Suppressor macrophage treated with lipopolysaccharide for 4 hours (primary cell): ENCODE data around the gene GPLD1.
"Not testable (repeated sequence)": the region's sequence is repeated elsewhere in the genome, so short reads cannot be mapped to it uniquely, and the experiment has no call there.

ENCODE experiments used
- DNase-seq: peaks from one replicate; pipeline ENCODE4 v3.0.0-alpha.2; 2020

Gene GPLD1

DNA sequence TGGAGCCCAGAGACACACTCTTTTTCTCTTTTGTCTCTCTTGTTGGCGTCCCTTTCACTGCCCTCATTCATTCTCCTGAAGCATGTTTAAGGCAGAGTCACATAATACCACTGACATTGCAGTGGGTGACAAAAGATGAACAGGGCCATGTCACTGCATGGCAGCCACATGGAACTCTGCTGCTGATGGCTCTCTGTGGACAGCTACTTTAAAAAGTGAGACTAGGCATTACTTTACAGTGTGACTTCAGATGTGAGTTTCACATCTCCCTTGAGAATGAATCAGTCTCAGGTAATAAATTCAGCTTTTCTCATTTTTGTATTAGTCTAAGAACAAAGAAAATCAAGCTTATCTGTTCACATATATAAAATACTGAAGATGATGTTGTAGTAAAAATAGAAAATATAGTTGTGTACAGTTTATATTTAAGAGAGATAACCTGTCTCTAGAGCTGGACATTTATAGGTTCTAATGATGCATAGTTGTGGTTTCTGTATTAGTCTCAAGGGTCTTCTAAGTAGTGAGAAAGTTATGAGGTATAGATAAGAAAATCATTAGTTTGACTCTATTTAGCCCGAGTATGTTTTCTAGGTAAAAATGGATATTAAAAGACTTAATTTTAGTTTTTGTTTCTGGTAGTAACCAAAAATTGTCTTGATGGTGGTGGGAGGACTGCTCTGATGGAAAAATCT, 80.5 kb downstream of the GPLD1 start:
- DNase-seq = no peak

DNA sequence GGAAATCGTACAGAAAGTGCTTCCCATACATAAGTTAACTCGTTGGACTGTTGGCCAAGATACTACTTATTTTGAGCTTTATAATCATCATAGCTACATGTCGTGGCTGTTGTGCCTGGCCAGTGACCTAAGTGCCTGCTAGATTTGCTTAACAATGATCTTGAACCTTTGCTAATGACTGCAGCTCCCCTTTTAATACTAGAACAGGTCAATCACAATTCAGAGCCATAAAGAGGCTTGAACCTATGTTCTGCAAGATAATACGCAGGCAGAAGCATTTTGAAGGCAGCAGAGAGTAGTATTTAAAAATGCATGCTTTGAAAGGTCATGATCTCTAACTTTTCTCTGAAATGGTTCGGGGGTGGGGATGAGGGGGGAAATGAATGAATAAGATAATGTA, 84.1 kb downstream of the GPLD1 start:
- DNase-seq = no peak

GRCh38 chr6:24403501-24403824, 85.9 kb downstream of the GPLD1 start:
- DNase-seq = no peak

GRCh38 chr6:24402697-24403500, 86.5 kb downstream of the GPLD1 start, which contains the start of gene MRS2:
Gene MRS2, plus strand, starts transcription at chr6:24402936. Its CDS starts 111 bp downstream, at chr6:24403047.
- DNase-seq = peak; percentile 84

GRCh38 chr6:24401458-24401857, 87.9 kb downstream of the GPLD1 start:
- DNase-seq = no peak

GRCh38 chr6:24400045-24401039, 89.0 kb downstream of the GPLD1 start:
- not testable (repeated sequence) for DNase-seq

- DNase-seq = no peak
These were observed 91.7 kb downstream of the GPLD1 start for GRCh38 chr6:24397631-24398030.

DNA sequence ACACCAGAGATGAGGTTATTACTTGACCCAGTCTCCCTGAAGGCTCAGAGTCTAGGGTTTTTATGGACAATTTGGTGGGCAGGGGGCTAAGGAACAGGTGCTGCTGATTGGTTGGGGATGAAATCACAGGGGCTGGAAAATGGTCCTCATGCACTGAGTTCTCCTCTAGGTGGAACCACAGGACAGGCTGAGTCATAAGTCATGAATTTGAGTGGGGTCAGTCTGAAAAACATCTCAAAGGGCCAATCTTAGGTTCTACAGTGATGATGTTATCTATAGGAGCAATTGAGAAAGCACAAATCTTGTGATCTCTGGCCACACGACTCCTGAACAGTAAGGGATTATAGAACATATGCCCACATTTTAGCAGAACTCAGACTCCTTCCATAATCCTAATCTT, 92.6 kb downstream of the GPLD1 start:
- no peak for DNase-seq

DNA sequence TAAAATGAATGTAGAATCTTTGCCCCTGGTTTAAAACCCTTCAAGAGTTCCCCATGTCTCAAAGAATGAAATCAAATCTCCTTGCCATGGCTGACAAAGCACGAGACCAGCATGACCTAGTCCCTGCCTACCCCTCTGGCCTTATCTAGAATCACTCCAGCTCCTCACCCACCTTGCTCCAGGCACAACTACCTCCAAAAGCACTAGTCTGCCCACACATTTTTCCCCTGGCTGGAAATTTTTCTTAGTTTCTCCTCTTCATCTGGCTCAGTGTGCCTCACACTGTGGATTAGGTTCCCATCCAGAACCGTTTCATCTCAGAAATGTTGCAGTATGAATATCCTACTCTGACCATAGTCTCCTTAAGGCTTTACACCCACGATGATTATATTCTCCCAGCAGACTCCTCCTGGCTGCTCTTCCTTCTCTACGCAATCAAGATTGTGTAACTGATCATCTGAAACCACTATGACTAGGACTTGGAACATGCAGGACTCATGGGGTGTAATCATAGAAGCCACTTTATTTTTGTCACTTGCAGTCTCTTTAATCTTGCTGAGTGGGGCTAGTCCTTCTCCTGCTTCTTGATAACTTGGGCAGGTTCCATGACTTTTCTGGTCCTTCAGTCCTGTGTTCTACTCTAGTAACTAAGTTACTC, 94.5 kb downstream of the GPLD1 start:
- peak; percentile 90 for DNase-seq

GRCh38 chr6:24394061-24394779, 95.2 kb downstream of the GPLD1 start:
- DNase-seq = no peak

- no peak for DNase-seq
These were observed 97.5 kb downstream of the GPLD1 start for GRCh38 chr6:24391756-24392405.

DNA sequence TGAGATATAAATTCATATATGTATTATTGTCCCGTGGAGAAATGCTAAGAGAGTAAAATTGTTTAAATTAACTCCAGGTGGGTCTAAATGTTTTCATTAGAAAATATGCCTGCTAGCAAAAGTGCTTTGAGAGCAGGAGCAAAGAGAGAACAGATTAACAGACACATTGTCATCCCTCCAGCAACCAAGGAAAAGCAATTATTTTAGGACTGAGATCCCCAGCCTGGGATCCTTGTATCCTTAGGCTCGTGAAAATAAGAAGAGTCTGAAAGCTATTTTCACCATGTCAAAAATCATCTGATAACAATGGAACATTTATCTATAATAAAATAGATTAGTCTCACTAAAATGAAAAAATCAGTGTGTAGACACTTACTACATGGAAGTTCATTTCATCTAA, 98.2 kb downstream of the GPLD1 start:
- no peak for DNase-seq

DNA sequence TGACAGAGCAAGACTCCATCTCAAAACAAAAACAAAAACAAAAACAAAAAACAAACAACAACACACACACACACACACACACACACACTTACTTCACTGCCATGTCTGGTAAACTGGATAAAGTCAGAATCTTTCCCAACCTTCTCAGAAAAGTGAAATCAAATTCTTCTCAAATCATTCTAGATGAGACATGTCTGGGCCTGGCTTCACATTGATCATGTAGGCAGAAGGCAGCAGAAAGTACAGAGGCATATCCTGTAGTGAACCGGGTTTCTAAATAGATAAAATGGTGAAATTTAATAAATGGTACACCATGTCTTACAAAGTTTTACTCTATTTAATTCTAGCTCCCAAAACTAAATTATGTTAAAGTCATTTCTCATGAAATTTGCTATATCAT, 101.6 kb downstream of the GPLD1 start:
- no peak for DNase-seq

DNA sequence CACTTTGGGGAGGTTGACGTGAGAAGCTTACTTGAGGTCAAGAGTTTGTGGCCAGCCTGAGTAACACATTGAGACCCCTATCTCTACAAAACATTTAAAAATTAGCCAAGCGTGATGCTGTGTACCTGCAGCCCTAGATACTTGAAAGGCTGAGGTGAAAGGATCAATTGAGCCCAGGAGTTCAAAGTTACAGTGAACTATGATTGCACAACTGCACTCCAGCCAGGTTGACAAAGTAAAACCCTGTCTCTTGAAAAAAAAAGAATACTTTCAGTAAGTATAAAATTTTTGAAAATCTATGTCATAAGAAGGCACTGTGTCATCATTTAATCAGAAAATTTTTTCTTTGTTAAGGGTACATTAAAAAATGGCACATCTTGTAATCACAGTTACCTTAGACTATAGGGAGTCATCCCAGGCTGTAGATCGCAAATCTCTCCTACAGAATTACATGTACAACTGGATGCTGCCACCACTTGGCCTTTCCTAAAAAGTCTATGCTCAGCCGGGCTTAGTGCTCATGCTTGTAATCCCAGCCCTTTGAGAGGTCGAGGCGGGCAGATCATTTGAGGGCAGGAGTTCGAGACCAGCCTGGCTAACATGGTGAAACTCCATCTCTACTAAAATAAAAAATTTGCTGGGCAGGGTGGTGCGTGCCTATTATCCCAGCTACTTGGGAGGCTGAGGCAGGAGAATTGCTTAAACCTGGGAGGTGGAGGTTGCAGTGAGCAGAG, 103.7 kb downstream of the GPLD1 start:
- DNase-seq = no peak

DNA sequence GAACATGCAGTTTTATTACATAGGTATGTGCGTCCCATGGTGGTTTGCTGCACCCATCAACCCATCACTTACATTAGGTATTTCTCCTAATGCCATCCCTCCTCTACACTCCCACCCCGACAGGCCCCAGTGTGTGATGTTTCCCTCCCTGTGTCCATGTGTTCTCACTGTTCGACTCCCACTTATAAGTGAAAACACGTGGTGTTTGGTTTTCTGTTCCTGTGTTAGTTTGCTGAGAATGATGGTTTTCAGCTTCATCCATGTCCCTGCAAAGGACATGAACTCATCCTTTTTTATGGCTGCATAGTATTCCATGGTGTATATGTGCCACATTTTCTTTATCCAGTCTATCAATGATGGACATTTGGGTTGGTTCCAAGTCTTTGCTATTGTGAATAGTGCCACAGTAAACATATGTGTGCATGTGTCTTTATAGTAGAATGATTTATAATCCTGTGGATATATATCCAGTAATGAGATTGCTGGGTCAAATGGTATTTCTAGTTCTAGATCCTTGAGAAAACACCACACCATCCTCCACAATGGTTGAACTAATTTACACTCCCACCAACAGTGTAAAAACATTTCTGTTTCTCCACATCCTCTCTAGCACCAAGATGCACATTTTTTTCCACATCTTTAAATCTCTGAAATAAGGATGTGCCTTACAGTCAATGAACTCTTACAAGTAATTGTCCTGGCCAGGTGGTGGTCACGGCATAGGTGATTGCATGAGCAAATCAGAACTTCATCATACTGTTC, 104.8 kb downstream of the GPLD1 start:
- not testable (repeated sequence) for DNase-seq

- DNase-seq = not testable (repeated sequence)
These were observed 106.4 kb downstream of the GPLD1 start for GRCh38 chr6:24382891-24383494.

DNA sequence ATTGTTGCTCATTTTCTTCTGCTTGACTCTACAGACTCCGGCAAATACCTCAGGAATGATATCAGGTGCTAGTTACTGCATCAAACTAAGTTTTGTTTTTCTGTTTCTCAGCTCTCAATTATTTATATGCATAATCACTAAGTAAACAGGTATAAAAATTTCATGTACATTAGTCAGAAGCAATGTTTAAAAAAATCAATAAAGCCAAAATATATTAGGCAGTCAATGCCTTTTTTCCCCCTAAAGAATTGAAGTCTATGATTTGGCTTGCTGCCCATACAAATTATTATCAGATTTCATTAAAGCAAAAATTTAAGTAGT, 107.2 kb downstream of the GPLD1 start:
- no peak for DNase-seq

DNA sequence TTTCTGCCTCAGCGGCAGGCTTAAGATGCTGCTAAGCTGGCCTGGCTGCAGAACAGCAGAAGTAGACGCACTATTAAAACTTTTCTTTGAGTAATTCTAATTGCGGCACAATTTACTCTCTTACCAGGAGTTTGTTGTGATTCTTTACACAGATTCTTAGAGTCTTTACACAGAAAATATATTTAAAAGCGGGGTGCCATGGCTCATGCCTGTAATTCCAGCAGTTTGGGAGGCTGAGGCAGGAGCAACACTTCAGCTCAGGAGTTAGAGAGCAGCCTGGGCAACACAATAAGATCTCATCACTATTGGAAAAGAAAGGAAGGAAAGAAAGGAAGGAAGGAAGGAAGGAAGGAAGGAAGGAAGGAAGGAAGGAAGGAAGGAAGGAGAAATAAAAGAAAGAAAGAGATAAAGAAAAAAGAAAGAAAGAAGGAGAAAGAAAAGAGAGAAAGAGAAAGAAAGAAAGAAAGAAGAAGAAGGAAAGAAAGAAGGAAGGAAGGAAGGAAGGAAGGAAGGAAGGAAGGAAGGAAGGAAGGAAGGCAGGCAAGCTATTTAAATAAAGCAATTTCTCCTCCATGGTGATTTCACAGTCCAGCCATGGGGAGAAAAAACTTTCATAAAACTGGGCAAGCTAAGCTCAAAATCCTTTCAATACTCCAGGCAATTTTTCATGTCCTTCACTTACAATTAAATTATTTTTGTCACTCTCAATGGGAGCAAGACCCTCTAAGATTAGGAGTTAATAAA, 107.7 kb downstream of the GPLD1 start:
- no peak for DNase-seq
